Tibial nerve (tissue), 4 donors: ENCODE data around the gene FHAD1.

Experiments
- EP300 ChIP-seq, 2 donors: sonication (generic); formaldehyde crosslinking; IDR thresholded peaks; one replicate each; pipeline ENCODE4 v1.6.1; 2017; ENCODE audit warnings: antibody characterized with exemption in 2 of 2, mild to moderate bottlenecking in 1 of 2
- POLR2A ChIP-seq, 2 donors: fragments of 450-650 bp; IDR thresholded peaks; one replicate each; pipeline ENCODE4 v1.6.1; 2017; ENCODE audit warnings: antibody characterized with exemption in 2 of 2, mild to moderate bottlenecking in 2 of 2, moderate library complexity in 2 of 2
- TF ChIP-seq, protein P1 (sequence below), 5 experiments: fragments of 200-600 bp in 3 of 5; fragments of 450-650 bp in 2 of 5; sonication (generic) in 3 of 5; IDR thresholded peaks; one replicate each; pipeline ENCODE4 v1.5.1; 2016 to 2019; ENCODE audit warnings: antibody characterized with exemption in 5 of 5, mild to moderate bottlenecking in 3 of 5, moderate library complexity in 2 of 5

DNA sequence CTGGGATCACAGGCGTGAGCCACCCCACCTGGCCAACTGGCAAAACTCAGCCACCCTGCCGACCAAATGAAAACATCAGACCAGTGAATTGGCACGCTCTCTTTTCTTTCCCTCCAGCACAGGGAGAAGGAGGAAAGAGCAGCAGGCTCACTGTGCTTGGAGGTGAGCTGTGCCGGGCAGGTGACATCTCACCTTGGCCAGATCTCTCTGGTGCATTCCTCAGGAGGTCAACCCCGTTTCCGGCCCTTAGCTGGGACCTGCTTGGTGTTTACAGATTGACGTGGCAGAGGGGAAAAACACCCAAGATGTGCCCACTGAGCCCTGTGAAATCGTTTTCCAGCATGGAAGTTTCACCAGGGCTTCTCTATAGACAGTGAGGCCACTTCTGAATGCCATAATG is 48.3 kb upstream of the FHAD1 start:
- no peak for TF ChIP-seq POLR2A (IDR thresholded peaks at IDR 0.05)
- TF ChIP-seq, protein P1, sequence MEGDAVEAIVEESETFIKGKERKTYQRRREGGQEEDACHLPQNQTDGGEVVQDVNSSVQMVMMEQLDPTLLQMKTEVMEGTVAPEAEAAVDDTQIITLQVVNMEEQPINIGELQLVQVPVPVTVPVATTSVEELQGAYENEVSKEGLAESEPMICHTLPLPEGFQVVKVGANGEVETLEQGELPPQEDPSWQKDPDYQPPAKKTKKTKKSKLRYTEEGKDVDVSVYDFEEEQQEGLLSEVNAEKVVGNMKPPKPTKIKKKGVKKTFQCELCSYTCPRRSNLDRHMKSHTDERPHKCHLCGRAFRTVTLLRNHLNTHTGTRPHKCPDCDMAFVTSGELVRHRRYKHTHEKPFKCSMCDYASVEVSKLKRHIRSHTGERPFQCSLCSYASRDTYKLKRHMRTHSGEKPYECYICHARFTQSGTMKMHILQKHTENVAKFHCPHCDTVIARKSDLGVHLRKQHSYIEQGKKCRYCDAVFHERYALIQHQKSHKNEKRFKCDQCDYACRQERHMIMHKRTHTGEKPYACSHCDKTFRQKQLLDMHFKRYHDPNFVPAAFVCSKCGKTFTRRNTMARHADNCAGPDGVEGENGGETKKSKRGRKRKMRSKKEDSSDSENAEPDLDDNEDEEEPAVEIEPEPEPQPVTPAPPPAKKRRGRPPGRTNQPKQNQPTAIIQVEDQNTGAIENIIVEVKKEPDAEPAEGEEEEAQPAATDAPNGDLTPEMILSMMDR (IDR thresholded peaks at IDR 0.05), result no peak
- no peak for TF ChIP-seq EP300 (IDR thresholded peaks at IDR 0.05)
